ENCODE measurements around the gene MDFI. TPM values are rescaled to one million over a fixed set of nuclear protein-coding genes. Genes with fewer than 3 reads are reported as not detected.

Gene MDFI
- total RNA-seq, 1 experiment from 2014 or later = 2.6 TPM

- DNase-seq (ENCODE audit: low read depth) = peak; percentile 58
Observed at GRCh38 chr6:41634657-41635056, 3.6 kb upstream of the MDFI start.

- DNase-seq (ENCODE audit: low read depth) = no peak
Observed at GRCh38 chr6:41635365-41635764, 2.9 kb upstream of the MDFI start.

GRCh38 chr6:41636833-41637193 lies 1.5 kb upstream of the MDFI start:
- no peak for DNase-seq (ENCODE audit: low read depth)

GRCh38 chr6:41637194-41638001 lies 870 bp upstream of the MDFI start:
- DNase-seq (ENCODE audit: low read depth) = no peak

DNA sequence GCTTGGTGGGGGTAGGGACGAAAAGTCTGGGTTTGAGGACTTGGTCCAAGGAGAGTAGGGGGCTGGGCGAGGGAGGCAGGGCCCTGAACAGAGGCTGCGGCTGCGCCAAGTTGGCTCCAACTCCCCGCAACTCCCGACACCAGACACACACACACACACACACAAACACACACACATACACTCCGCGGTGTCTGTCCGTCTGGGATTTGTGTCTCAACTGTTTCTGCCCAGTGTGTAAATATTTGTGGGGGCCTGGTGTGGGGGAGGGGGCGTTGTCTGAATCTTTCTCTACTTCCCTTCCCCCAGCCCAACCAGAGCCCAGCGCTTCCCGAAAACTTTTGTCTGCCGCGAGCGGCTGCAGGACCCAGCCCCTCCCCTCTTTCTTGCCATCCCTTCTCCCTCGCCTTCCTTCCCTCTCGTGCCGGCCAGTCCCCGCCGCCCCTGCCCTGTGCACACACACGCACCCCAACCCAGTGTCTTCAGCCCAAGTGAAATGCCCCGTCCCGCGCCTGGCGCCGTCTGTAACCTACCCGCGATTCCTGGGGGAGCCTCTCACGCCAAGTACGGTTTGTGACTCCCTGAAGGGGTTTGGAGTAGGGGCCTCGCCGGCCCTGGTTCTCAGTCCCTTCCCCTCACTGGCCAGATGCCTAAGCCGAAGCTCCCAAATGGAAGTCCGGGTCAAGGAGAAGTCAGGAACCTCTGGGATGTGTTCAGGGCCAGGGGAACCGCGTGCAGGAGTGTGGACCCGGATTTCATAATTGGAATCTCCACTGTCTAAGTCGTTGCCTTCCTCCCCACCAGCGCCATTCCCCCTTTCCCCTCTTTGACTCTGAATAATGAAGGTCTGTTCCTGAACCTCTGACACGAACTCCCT lies 904 bp downstream of the MDFI start:
- peak; percentile 19 for DNase-seq (ENCODE audit: low read depth)

DNA sequence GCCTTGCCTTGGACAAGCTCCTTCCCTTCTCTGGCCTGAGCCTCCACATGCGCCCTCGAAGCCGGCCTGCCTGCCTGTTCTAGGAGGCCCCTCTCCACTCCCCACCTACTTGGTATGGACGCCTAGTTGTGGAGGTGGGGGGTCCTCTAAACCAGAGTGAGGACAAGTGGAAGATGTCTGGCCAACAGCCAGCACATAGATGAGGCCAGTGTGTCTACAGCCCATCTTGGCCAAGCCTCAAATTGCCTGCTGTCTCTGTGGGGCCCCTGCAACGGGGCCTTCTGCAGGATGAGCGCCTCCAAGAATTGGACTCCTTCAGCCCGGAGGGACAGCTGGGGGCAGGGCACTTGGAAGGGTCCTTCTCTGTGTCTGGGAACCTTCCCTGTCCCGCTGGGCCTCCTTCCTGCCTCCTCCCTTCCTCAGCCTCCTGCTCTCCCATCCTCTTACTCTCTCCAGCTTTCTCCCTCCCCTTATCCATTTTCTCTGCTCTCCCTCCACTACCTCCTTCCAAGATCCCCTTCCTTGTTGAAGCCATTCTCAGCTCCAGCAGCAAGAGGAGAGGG lies 1.6 kb downstream of the MDFI start:
- peak; percentile 25 for DNase-seq (ENCODE audit: low read depth)

DNA sequence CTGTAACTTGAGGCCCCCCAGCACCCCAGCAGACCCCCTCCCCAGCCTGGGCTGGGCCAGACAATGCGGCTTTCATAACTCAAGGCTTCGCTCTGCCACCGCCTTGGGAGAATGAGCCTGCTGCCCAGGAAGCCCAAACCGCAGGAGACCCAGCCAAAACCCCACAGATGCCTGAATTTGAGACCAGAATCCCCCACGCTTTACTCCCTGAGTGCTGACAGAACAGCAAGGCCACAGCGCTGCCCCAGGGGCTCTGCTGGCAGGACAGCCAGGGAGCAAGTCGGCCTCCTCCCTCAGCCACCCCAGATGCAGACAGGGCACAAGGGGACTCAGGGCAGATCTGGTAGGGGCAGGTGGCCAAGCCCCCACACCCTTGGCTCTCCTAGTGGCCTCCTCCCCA lies 2.2 kb downstream of the MDFI start:
- DNase-seq (ENCODE audit: low read depth) = peak; percentile 72

DNA sequence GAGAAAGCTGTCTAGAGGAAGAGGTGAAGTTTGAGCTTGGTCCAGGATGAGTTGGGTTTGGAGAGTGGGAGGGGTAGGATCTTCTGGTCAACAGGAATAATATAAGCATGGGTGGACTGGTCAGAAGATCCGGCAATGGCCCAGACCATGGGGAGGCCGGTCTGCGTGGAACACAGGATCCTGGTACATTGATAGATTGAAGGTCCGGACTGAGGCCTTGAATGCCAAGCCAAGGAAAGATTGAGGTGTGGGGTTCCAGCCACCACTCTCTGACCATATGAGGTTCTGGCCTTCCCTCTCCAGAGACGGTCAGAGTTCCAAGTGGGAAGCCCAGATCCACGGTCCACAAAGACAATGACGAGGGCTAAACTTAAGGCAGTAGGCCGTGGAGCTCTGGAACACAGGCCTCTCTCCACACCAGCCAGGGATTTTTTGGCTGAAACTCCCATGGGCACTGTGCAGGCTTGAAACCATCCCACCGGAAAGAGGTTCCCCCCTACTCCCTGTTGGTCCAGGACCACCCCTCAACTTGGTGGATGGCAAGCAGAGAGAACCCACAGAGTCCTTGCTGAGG lies 3.2 kb downstream of the MDFI start:
- no peak for DNase-seq (ENCODE audit: low read depth)

DNA sequence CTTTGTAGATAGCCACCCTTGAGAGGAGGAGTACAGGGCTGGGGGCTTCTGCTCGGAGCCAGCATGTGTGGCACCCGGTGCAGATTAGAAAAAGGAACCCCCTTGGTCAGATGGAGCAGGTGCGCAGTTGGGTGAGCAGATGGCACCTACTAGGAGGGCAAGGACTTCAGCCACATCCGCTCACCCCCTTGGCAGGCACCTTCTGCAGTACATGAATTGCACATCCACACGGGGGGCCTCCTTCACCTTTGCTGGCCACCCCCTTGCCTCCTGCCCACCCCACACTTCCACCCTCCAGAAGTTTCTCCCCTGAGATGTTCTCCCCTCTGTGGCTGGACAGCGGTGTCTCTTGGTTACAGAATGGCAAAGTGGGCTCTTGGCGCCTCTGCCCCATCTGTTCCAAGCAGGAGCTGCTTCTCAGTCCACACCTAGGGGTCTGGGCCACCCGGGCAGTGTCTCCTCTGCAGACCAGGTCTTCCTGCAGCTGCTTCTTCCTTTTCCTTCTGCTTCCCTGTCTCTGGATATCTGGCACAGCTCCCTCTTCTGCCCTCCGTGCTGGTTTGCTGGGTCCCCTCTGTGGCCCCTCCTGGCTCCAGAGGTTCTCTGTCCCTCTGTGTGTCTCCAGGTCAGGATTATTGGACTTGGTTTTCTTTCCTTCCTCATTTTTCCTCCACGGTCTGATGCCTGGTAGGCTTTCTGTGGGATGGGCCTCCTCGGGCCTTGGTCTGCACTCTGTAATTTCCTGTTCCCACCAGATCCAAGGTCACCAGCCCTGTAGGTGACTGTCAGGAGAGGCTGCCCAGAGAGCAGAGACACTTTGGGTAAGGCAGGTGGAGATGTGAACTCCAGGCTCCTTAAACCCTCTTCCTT lies 4.1 kb downstream of the MDFI start:
- DNase-seq (ENCODE audit: low read depth) = no peak

DNA sequence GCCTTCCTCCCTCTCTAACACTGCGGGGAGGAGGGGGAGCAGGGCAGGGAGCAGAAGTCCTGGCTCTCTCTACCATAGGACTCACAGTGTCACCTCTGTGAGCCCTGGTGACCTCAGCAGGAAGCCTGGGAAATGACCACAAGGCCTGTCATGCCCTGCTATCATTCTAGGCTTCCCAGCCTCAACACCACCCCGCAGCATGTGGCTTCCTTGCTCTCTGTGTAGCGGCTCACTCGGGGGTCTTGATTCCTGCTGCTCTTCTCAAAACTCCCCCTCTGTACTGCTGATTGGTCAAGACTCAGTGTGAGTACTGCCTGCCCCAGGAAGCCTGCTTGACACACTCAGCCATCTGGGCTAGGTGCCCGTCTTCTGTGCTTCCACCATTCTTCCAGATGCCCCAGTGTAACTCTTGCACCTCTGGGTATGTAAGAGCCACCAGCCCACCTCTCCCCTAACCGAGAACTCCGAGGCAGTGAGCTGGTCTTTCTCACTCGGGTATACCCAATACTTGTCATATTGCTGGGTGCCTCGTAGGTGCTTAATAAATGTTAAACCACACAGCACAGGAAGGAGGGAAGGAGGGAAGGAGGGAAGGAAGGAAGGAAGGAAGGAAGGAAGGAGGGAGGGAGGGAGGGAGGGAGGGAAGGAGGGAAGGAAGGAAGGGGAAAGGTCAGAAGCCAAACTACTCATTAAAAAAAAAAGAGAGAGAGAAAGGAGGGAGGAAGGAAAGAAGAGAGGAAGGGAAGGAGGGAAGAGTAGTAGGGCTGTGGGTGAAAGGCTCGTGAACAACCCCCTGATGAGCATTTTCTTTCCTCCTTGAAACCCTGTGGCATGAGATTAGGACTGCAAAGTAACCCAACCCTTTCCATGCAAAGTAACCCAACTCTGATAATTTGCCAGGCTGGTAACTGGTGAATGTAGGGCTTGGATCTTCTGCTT lies 5.0 kb downstream of the MDFI start:
- no peak for DNase-seq (ENCODE audit: low read depth)

- DNase-seq (ENCODE audit: low read depth) = no peak
Observed at GRCh38 chr6:41643899-41644269, 5.6 kb downstream of the MDFI start.

GRCh38 chr6:41644297-41644879 lies 6.1 kb downstream of the MDFI start:
- no peak for DNase-seq (ENCODE audit: low read depth)

DNA sequence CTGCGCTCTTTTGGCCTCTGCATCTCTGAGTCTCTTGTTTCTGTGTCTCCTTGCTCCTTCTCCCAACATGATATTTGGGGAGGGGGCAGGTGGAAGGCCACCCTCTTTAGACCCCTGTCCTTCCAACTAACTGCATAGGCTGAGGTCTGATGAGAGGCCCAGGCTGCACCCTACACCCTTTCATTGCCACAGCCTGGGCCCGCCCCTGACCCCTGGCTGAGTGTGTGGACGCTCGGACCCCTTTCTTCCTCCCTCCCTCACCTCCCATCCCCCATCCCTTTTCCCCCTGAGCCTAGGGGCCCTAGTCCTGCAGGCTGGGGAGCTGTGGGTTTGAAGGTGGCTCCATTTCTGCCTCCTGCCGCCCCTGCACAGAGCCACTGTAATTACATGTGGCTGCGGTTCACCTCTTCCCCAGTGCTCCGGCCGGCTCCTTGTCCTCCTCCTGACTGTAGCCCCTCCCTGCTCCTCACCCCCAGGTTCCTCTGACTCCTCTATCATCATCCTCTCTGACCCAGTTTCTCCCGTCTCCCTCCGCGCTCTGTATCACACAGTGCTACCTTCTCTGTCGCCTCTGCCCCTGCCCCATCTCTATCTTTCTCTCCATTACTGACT lies 6.8 kb downstream of the MDFI start:
- DNase-seq (ENCODE audit: low read depth) = no peak

DNA sequence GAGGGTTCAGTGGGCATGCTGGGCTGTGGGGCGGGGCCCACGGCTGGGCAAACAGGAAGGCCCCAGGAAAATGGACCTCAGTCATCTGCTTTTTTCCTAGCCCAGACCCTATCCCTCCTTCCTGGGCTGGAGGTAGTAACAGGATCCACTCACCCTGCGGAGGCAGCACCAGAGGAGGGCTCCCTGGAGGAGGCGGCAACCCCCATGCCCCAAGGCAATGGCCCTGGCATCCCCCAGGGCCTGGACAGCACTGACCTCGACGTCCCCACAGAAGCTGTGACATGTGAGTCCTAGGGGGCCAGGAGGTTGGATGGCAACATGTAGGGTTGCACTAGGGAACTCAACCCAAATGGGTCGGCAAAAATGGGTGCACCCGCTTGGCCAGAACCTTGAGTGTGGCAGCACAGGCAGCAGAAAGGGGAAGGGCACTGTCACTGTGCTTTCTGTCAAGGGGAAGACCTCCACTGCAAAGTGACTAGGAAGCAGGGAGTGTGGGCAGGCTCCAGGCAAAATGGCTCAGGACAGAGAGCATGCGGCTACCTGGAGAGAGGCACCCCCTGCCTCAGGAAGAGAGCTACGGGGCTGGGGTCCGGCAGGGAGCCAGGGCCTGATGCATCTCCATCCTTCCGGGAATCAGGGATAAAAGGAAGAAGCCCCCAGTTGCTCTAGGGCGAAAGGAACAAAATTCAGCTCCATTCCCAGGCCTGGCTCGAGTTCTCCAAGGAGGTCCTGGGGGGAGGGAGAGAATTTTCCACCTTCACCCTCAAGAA lies 7.9 kb downstream of the MDFI start:
- DNase-seq (ENCODE audit: low read depth) = no peak

- DNase-seq (ENCODE audit: low read depth) = peak; percentile 53
Observed at GRCh38 chr6:41647061-41647511, 8.8 kb downstream of the MDFI start.

DNA sequence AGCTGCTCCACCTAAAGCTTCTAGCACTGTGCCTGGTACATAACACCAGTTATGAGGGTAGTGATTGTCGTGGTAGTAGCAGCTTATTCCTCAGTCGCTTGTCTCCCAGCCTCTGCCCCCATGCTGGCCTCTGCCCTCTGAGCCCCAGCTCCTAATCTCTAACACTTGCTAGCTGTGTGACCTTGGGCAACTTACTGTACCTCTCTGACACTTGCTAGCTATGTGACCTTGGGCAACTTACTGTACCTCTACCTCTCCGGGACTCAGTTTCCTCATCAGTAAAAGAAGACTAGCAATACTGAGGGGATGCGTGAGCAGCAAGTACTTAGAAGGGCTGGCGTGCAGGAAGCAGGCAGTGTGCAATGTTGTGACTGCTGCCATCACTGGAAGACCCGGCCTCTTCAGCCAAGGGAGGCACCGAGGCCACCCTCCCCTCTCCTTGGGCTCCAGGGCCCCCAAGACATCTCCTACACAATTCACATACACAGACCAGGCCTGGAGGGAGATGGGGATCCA lies 9.9 kb downstream of the MDFI start:
- no peak for DNase-seq (ENCODE audit: low read depth)

GRCh38 chr6:41648921-41649320 lies 10.7 kb downstream of the MDFI start:
- no peak for DNase-seq (ENCODE audit: low read depth)

GRCh38 chr6:41649596-41649995 lies 11.3 kb downstream of the MDFI start:
- DNase-seq (ENCODE audit: low read depth) = no peak
